Ovary (tissue), 10 donors: Measurements from ENCODE around the gene PHKA2. TPM values are rescaled to one million over a fixed set of nuclear protein-coding genes. Genes with fewer than 3 reads are reported as not detected.

Experiments
- DNase-seq, 5 donors: peaks; one replicate each; pipeline ENCODE4 v3.0.0-alpha.2; 2019 to 2020
- H3K27ac ChIP-seq, 2 donors: fragments of 200-600 bp; one replicate each; pipeline versions ENCODE4 v1.5.1 to v1.8.0; 2019 to 2022
- H3K27me3 ChIP-seq: fragments of 200-600 bp; one replicate; pipeline ENCODE4 v1.8.0; 2022
- H3K36me3 ChIP-seq: fragments of 200-600 bp; sonication (generic); one replicate; pipeline ENCODE4 v1.5.1; 2019
- H3K4me1 ChIP-seq: one replicate; pipeline ENCODE4 v1.8.1; 2013; ENCODE audit warnings: mild to moderate bottlenecking, moderate library complexity; ENCODE audit not compliant: insufficient read depth
- H3K4me3 ChIP-seq: fragments of 200-600 bp; sonication (generic); one replicate; pipeline ENCODE4 v1.5.1; 2017
- H3K9me3 ChIP-seq, 2 donors: fragments of 200-600 bp in 1 of 2; sonication (generic) in 1 of 2; one replicate each; pipeline versions ENCODE4 v1.5.1 to v1.8.1; 2013 to 2019; ENCODE audit warnings: mild to moderate bottlenecking in 1 of 2, moderate library complexity in 1 of 2
- CTCF ChIP-seq, 3 donors: fragments of 450-650 bp in 2 of 3; fragments of 200-600 bp in 1 of 3; IDR thresholded peaks; one replicate each; pipeline versions ENCODE4 v1.5.1 to v1.8.0; 2016 to 2022; ENCODE audit warnings: antibody characterized with exemption in 3 of 3, mild to moderate bottlenecking in 1 of 3
- EP300 ChIP-seq: sonication (generic); formaldehyde crosslinking; IDR thresholded peaks from one replicate; pipeline ENCODE4 v1.6.1; 2017; ENCODE audit warnings: antibody characterized with exemption
- POLR2A ChIP-seq: fragments of 450-650 bp; IDR thresholded peaks from one replicate; pipeline ENCODE4 v1.6.1; 2017; ENCODE audit warnings: antibody characterized with exemption, mild to moderate bottlenecking, moderate library complexity
- WGBS, 3 donors: extraction: QIAGEN DNeasy Blood & Tissue Kit in 1 of 3; methylation state at CpG; one replicate each; pipeline versions ENCODE4 v1.1.5 to v1.1.7; 2013 to 2017; 5-methylcytosine and 5-hydroxymethylcytosine counted together
- intact Hi-C, 4 donors: fragments of 100-400 bp; cut with DNase I; formaldehyde crosslinking; loops; one replicate each; pipeline versions ENCODE4 v1.11.0 to v1.15.1; 2022 to 2023
- long read RNA-seq, 3 donors: library from polyadenylated mRNA in 2 of 3; unstranded in 2 of 3; transcript quantifications; one replicate each; pipeline ENCODE4 v2.0.0 and lab custom pipeline, GENCODE V29; 2021 to 2026
- polyA plus RNA-seq, 2 donors: library from polyadenylated mRNA; stranded (reverse); fragments of 200-250 nt in 1 of 2; fragments of 350-450 nt in 1 of 2; fragmentation: Illumina TruSeq in 1 of 2; extraction: RNeasy Lipid Tissue Mini Kit (QIAGEN cat#74804) in 1 of 2; gene quantifications; one replicate each; pipeline ENCODE4 v1.2.3, GENCODE V29; 2013 to 2014
- total RNA-seq, 7 donors: library from RNA; depleted of rRNA in 2 of 7; stranded (reverse); fragments of >200 nt in 2 of 7; fragmentation: NEBNext Ultra II Directional in 3 of 7; extraction: Animal tissue kit (Norgen Biotek cat#: 25700) in 3 of 7; gene quantifications; one replicate each; pipeline versions ENCODE4 v1.1.0 to v1.2.4, GENCODE V29; 2016 to 2023
- donor health status: DM: no; HTN: no; CAD: no; lungs with moderate emphysema.
- donor health status: DM: no; HTN: no; CAD: no.
- donor health status: Bipolar disorder and iron deficiency.
- donor health status: DM: yes; HTN: yes; CAD: no.
- donor health status: DM: no; HTN: no; CAD: no.
- donor health status: DM: yes; HTN: yes; CAD: no.

Gene PHKA2, protein sequence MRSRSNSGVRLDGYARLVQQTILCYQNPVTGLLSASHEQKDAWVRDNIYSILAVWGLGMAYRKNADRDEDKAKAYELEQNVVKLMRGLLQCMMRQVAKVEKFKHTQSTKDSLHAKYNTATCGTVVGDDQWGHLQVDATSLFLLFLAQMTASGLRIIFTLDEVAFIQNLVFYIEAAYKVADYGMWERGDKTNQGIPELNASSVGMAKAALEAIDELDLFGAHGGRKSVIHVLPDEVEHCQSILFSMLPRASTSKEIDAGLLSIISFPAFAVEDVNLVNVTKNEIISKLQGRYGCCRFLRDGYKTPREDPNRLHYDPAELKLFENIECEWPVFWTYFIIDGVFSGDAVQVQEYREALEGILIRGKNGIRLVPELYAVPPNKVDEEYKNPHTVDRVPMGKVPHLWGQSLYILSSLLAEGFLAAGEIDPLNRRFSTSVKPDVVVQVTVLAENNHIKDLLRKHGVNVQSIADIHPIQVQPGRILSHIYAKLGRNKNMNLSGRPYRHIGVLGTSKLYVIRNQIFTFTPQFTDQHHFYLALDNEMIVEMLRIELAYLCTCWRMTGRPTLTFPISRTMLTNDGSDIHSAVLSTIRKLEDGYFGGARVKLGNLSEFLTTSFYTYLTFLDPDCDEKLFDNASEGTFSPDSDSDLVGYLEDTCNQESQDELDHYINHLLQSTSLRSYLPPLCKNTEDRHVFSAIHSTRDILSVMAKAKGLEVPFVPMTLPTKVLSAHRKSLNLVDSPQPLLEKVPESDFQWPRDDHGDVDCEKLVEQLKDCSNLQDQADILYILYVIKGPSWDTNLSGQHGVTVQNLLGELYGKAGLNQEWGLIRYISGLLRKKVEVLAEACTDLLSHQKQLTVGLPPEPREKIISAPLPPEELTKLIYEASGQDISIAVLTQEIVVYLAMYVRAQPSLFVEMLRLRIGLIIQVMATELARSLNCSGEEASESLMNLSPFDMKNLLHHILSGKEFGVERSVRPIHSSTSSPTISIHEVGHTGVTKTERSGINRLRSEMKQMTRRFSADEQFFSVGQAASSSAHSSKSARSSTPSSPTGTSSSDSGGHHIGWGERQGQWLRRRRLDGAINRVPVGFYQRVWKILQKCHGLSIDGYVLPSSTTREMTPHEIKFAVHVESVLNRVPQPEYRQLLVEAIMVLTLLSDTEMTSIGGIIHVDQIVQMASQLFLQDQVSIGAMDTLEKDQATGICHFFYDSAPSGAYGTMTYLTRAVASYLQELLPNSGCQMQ
- total RNA-seq, result 10 to 100 TPM; 19.4 to 43.5 (median 33.7) TPM
- 10 to 100 TPM; 20.3 to 32.9 TPM for polyA plus RNA-seq
- long read RNA-seq, donor 1, transcript PHKA2-203 (4 exons, 1,945 nt), result major isoform, 13 of 33 reads
- long read RNA-seq, donor 1, partial matches to known transcripts, result 6 of 33 reads
- long read RNA-seq, donor 1, other reads (novel, unspliced or antisense), result 14 of 33 reads
- long read RNA-seq, donor 2, full-length matches to known transcripts, result 7 of 7 reads
- long read RNA-seq, donor 2, partial matches to known transcripts, result 0 of 7 reads
- long read RNA-seq, donor 2, other reads (novel, unspliced or antisense), result 0 of 7 reads
- long read RNA-seq, donor 3, full-length matches to known transcripts, result 28 of 54 reads
- long read RNA-seq, donor 3, partial matches to known transcripts, result 15 of 54 reads
- long read RNA-seq, donor 3, other reads (novel, unspliced or antisense), result 11 of 54 reads

- intact Hi-C loops, result no loop called here
- H3K27ac ChIP-seq, result peak within 1 kb of the TSS; percentile 91
- TF ChIP-seq POLR2A (no peak), EP300 (no peak), CTCF (IDR thresholded peaks at IDR 0.05) (no peak)
- peak within 1 kb of the TSS; percentile 66 for H3K4me3 ChIP-seq
- no peaks in the 10 kb centered on the region for H3K9me3 ChIP-seq
- peaks cover 2% of the 10 kb centered on the region for H3K4me1 ChIP-seq
- WGBS, 3 donors, result 22 to 32% (median 24%) methylated on average over 60 to 64 of the region's 64 CpGs
- no peaks in the 10 kb centered on the region for H3K36me3 ChIP-seq
- peak in 2 of 5 donors; percentile 33 to 47 for DNase-seq
- no peaks in the 10 kb centered on the region for H3K27me3 ChIP-seq
Measured at GRCh38 chrX:18983666-18984380, at the start of gene PHKA2. Gene PHKA2, minus strand, starts transcription at chrX:18984114. Its CDS starts 182 bp downstream, at chrX:18983932.

DNA sequence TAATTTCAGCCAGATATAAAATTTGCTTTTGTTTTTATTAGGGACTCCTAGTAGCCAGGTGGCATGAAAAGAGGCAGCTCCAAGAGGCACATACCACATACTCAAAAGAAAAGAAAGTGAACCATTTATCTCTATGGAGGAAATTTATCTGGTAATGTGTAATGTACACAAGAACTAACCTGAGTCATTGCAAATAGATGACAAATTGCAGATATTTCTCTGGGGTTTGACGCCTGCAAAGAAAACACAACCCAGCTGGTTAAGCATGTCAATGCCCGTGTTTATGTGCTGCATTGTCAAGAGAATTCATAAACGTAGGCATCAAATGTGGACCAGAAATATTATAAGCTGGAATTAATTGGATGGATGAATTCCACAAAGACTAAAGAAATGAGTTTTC is 46.9 kb upstream of the PHKA2 start:
- intact Hi-C loops, result no loop called here
- H3K27ac ChIP-seq, result no peak overlapping the region
- no peak overlapping the region for H3K4me3 ChIP-seq
- TF ChIP-seq POLR2A (no peak), CTCF (IDR thresholded peaks at IDR 0.05) (no peak), EP300 (no peak)
- 76 to 83% (median 81%) methylated on average over 3 of the region's 3 CpGs for WGBS, 3 donors
- no peaks in the 10 kb centered on the region for H3K36me3 ChIP-seq
- no peaks in the 10 kb centered on the region for H3K27me3 ChIP-seq
- H3K4me1 ChIP-seq, result no peaks in the 10 kb centered on the region
- DNase-seq, result no peak
- no peaks in the 10 kb centered on the region for H3K9me3 ChIP-seq

DNA sequence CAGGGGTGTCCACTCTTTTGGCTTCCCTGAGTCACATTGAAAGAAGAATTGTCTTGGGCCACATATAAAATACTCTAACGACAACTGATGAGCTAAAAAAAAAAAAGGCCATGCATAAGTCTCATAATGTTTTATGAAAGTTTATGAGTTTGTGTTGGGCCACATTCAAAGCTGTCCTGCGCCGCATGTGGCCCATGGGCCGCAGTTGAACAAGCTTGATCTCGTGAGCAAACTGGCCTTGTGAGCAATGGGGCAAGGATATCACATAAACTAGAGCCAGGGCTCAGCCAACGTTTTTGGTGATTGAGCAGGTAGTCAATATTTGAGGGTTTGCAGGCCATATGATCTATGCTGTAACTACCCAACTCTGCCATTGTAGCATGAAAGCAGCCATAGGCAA is 44.6 kb upstream of the PHKA2 start:
- Histone ChIP-seq H3K9me3 (no peaks in the 10 kb centered on the region), H3K4me3 (no peak overlapping the region), H3K27ac (no peak overlapping the region), H3K4me1 (no peaks in the 10 kb centered on the region), H3K36me3 (no peaks in the 10 kb centered on the region), H3K27me3 (no peaks in the 10 kb centered on the region)
- TF ChIP-seq EP300 (no peak), POLR2A (no peak), CTCF (IDR thresholded peaks at IDR 0.05) (no peak)
- intact Hi-C loops, result no loop called here
- 67 to 82% (median 78%) methylated on average over 6 of the region's 6 CpGs for WGBS, 3 donors
- DNase-seq, result no peak
